HepG2 (cell line): ENCODE results near the gene CD101.

Experiments
- CREB1 ChIP-seq, 2 experiments: fragments of 450-650 bp in 1 of 2; IDR thresholded peaks; 2 replicates each; pipeline ENCODE4 v1.6.1; 2016 to 2017; ENCODE audit warnings: control low read depth in 1 of 2, mild to moderate bottlenecking in 1 of 2, missing compliant biosample characterization in 1 of 2, missing genetic modification characterization in 1 of 2
- GABPA ChIP-seq, 2 experiments: IDR thresholded peaks; 2 replicates each; pipeline ENCODE4 v1.6.1; 2011 to 2016; ENCODE audit warnings: low read depth in 2 of 2, low read length in 1 of 2, missing biosample characterization in 1 of 2, missing genetic modification characterization in 1 of 2
- POLR2AphosphoS5 ChIP-seq: IDR thresholded peaks from 2 replicates; pipeline ENCODE4 v1.6.1; 2012; ENCODE audit warnings: low read depth, low read length
- REPIN1 ChIP-seq: sonication (generic); formaldehyde crosslinking; IDR thresholded peaks from 2 replicates; pipeline ENCODE4 v1.8.0; 2022; ENCODE audit warnings: missing genetic modification reagents, low read depth, mild to moderate bottlenecking, borderline replicate concordance
- SOX6 ChIP-seq, 2 experiments: fragments of 450-650 bp in 1 of 2; sonication (generic) in 1 of 2; formaldehyde crosslinking in 1 of 2; IDR thresholded peaks; 2 replicates each; pipeline versions ENCODE4 v1.4.0 to v1.6.1; 2017 to 2020; ENCODE audit warnings: antibody characterized with exemption in 1 of 2, mild to moderate bottlenecking in 1 of 2, missing genetic modification reagents in 1 of 2
- TBX3 ChIP-seq: fragments of 450-650 bp; IDR thresholded peaks from 2 replicates; pipeline ENCODE4 v1.6.1; 2017; ENCODE audit warnings: antibody characterized with exemption, mild to moderate bottlenecking, inconsistent platforms, borderline replicate concordance
- ZC3H13 ChIP-seq: sonication (generic); formaldehyde crosslinking; IDR thresholded peaks from 2 replicates; pipeline ENCODE4 v1.8.1; 2023; ENCODE audit warnings: mild to moderate bottlenecking, missing genetic modification reagents, moderate library complexity
- ZNF225 ChIP-seq: sonication (generic); formaldehyde crosslinking; IDR thresholded peaks from 2 replicates; pipeline ENCODE4 v1.4.0; 2020; ENCODE audit warnings: mild to moderate bottlenecking, missing genetic modification reagents
- ZNF232 ChIP-seq: sonication (generic); formaldehyde crosslinking; IDR thresholded peaks from 2 replicates; pipeline ENCODE4 v1.4.0; 2020; ENCODE audit warnings: missing genetic modification reagents, borderline replicate concordance
- ZNF841 ChIP-seq: sonication (generic); formaldehyde crosslinking; IDR thresholded peaks from 2 replicates; pipeline ENCODE4 v1.8.1; 2023; ENCODE audit warnings: missing genetic modification reagents, borderline replicate concordance

DNA sequence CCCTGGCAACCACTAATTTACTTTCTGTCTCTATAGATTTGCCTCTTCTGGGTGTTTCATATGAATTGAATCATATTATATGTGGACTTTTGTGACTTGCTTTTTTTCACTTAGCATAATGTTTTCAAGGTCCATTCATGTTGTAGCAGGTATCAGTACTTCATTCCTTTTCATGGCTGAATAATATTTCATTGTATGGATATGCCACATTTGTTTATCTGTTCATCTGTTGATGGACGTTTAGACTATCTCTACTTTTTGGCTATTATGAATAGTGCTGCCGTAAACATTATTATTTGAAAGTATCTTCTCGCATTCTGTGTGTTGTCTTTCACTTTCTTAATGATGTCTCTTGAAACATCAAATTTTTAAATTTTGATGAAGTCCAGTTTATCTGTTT, 32.8 kb upstream of the CD101 start:
- TF ChIP-seq CREB1 (IDR thresholded peaks at IDR 0.05) = no peak
- no peak for TF ChIP-seq CREB1 (CRISPR knock-in tag; IDR thresholded peaks at IDR 0.05)
- no peak for TF ChIP-seq POLR2AphosphoS5
- TF ChIP-seq TBX3 = no peak
- no peak for TF ChIP-seq REPIN1 (CRISPR knock-in tag)
- TF ChIP-seq ZNF841 = no peak
- TF ChIP-seq GABPA (IDR thresholded peaks at IDR 0.05; ENCODE audit: low read depth, low read length) = no peak
- TF ChIP-seq GABPA (CRISPR knock-in tag; IDR thresholded peaks at IDR 0.05; ENCODE audit: low read depth) = no peak
- TF ChIP-seq SOX6 (IDR thresholded peaks at IDR 0.05) = no peak
- TF ChIP-seq SOX6 (CRISPR knock-in tag; IDR thresholded peaks at IDR 0.05) = no peak
- TF ChIP-seq ZNF232 (CRISPR knock-in tag) = no peak
- TF ChIP-seq ZC3H13 (CRISPR knock-in tag) = no peak
- TF ChIP-seq ZNF225 (CRISPR knock-in tag) = no peak
